IMR-90 (cell line): ENCODE results near the gene LBHD2. TPM values are rescaled to one million over a fixed set of nuclear protein-coding genes. Genes with fewer than 3 reads are reported as not detected.

ENCODE experiments used
- ATAC-seq: fragments of 200-7000 bp; cut with Tn5 transposase; 2 replicates; pipeline ENCODE4 v1.9.1; 2020; ENCODE audit warnings: low read depth, mild to moderate bottlenecking, moderate library complexity
- BruUV-seq: library from RNA; stranded (reverse); fragments of 400-500 nt; replicated peaks from 2 replicates; lab custom pipeline; 2021; lab: Mats Ljungman, UMichigan
- CTCF ChIA-PET: fragments of 300-600 bp; formaldehyde crosslinking; extraction: SDS; loops from one replicate; lab custom pipeline; 2021; ENCODE audit warnings: antibody characterized with exemption; lab: Yijun Ruan, JAX
- POLR2A ChIA-PET: fragments of 300-600 bp; sonication (Branson Sonifier 250); formaldehyde crosslinking; loops from one replicate; lab custom pipeline; 2022; ENCODE audit warnings: antibody characterized with exemption; ENCODE audit not compliant: unreplicated experiment; lab: Charles Lee
- DNase-seq: peaks from one replicate; pipeline ENCODE4 v3.0.0; 2013
- H2AFZ ChIP-seq: replicated peaks from 2 replicates; pipeline ENCODE3; 2013; ENCODE audit warnings: low read length, mild to moderate bottlenecking; ENCODE audit not compliant: poor library complexity
- H2AK5ac ChIP-seq: 2 replicates; pipeline ENCODE4 v1.6.1; 2013; ENCODE audit warnings: low read depth, low read length, inconsistent platforms
- H2AK9ac ChIP-seq: replicated peaks from 2 replicates; pipeline ENCODE3; 2013; ENCODE audit warnings: mild to moderate bottlenecking, low read depth, low read length, moderate library complexity; ENCODE audit not compliant: poor library complexity
- H2BK120ac ChIP-seq: 2 replicates; pipeline ENCODE4 v1.6.1; 2013; ENCODE audit warnings: low read depth, low read length, inconsistent platforms
- H2BK15ac ChIP-seq: 3 replicates; pipeline ENCODE4 v1.6.1; 2013; ENCODE audit warnings: low read depth, low read length, inconsistent platforms
- H2BK20ac ChIP-seq: 2 replicates; pipeline ENCODE4 v1.6.1; 2013; ENCODE audit warnings: low read depth, mild to moderate bottlenecking, inconsistent platforms, low read length, moderate library complexity
- H2BK5ac ChIP-seq: 2 replicates; pipeline ENCODE4 v1.6.1; 2013; ENCODE audit warnings: mild to moderate bottlenecking, low read depth, low read length, inconsistent platforms; ENCODE audit not compliant: poor library complexity, severe bottlenecking
- H3K14ac ChIP-seq: replicated peaks from 2 replicates; pipeline ENCODE4 v1.6.1; 2013; ENCODE audit warnings: low read depth, low read length, inconsistent platforms
- H3K18ac ChIP-seq: 2 replicates; pipeline ENCODE4 v1.6.1; 2013; ENCODE audit warnings: low read depth, low read length, control low read depth
- H3K23ac ChIP-seq: 2 replicates; pipeline ENCODE4 v1.6.1; 2013; ENCODE audit warnings: low read depth, low read length, inconsistent platforms
- H3K27ac ChIP-seq: 2 replicates; pipeline ENCODE4 v1.5.1; 2013; ENCODE audit warnings: mild to moderate bottlenecking, control low read depth, low read length; ENCODE audit not compliant: insufficient read depth
- H3K27me3 ChIP-seq: 2 replicates; pipeline ENCODE4 v1.6.1; 2013; ENCODE audit warnings: low read length; ENCODE audit not compliant: control insufficient read depth, insufficient read depth
- H3K36me3 ChIP-seq: 2 replicates; pipeline ENCODE4 v1.6.1; 2013; ENCODE audit warnings: low read length, mixed read lengths; ENCODE audit not compliant: control insufficient read depth, insufficient read depth
- H3K4ac ChIP-seq: 2 replicates; pipeline ENCODE4 v1.6.1; 2013; ENCODE audit warnings: low read depth, low read length, inconsistent platforms
- H3K4me1 ChIP-seq: 2 replicates; pipeline ENCODE4 v1.6.1; 2013; ENCODE audit warnings: low read length, mixed read lengths; ENCODE audit not compliant: control insufficient read depth, insufficient read depth
- H3K4me2 ChIP-seq: 2 replicates; pipeline ENCODE4 v1.6.1; 2013; ENCODE audit warnings: low read depth, mild to moderate bottlenecking, control low read depth, low read length, moderate library complexity
- H3K4me3 ChIP-seq: 2 replicates; pipeline ENCODE4 v1.5.1; 2013; ENCODE audit warnings: low read depth, mild to moderate bottlenecking, control low read depth, low read length, moderate library complexity; ENCODE audit not compliant: insufficient read depth
- H3K56ac ChIP-seq: 2 replicates; pipeline ENCODE4 v1.6.1; 2013; ENCODE audit warnings: low read length, inconsistent platforms; ENCODE audit not compliant: insufficient read depth; ENCODE audit errors: extremely low read depth
- H3K79me1 ChIP-seq, 2 experiments: 2 replicates each; pipeline ENCODE4 v1.6.1; 2013; ENCODE audit warnings: low read length in 2 of 2, inconsistent platforms in 1 of 2, low read depth in 1 of 2
- H3K9ac ChIP-seq: 2 replicates; pipeline ENCODE4 v1.6.1; 2013; ENCODE audit warnings: low read depth, low read length, control low read depth
- H3K9me1 ChIP-seq: 2 replicates; pipeline ENCODE4 v1.6.1; 2013; ENCODE audit warnings: low read length, inconsistent platforms; ENCODE audit not compliant: insufficient read depth
- H3K9me3 ChIP-seq: 2 replicates; pipeline ENCODE4 v1.6.1; 2013; ENCODE audit warnings: low read length; ENCODE audit not compliant: control insufficient read depth, insufficient read depth
- H4K20me1 ChIP-seq: 2 replicates; pipeline ENCODE4 v1.6.1; 2013; ENCODE audit warnings: low read length, inconsistent platforms; ENCODE audit not compliant: insufficient read depth
- H4K5ac ChIP-seq: 2 replicates; pipeline ENCODE4 v1.6.1; 2013; ENCODE audit warnings: mild to moderate bottlenecking, low read depth, low read length, control low read depth
- H4K8ac ChIP-seq, 2 experiments: 2 replicates each; pipeline ENCODE4 v1.6.1; 2013; ENCODE audit warnings: low read depth in 2 of 2, low read length in 2 of 2, control low read depth in 1 of 2, inconsistent platforms in 1 of 2
- H4K91ac ChIP-seq: 2 replicates; pipeline ENCODE4 v1.6.1; 2013; ENCODE audit warnings: low read depth, low read length, inconsistent platforms; ENCODE audit not compliant: insufficient read depth
- RAD21 ChIP-seq: IDR thresholded peaks from 2 replicates; pipeline ENCODE4 v1.6.1; 2012; ENCODE audit warnings: low read length, improper control_type of control experiment
- WGBS, 2 experiments: methylation state at CpG; one replicate each; pipeline versions ENCODE4 v1.1.5 to v1.1.7; 2013; ENCODE audit warnings: missing lambda C conversion rate in 2 of 2; ENCODE audit not compliant: insufficient read length in 1 of 2; ENCODE audit errors: extremely low coverage in 2 of 2; 5-methylcytosine and 5-hydroxymethylcytosine counted together
- dilution Hi-C: fragments of 300-500 bp; cut with HindIII; formaldehyde crosslinking; loops from one replicate; pipeline ENCODE4 v1.14.3; 2018; ENCODE audit warnings: low sequenced_read_pairs; ENCODE audit not compliant: unreplicated experiment
- in situ Hi-C: fragments of 300-500 bp; cut with MboI; formaldehyde crosslinking; loops from 3 replicates; pipeline ENCODE4 v1.14.3; 2019; ENCODE audit warnings: low sequenced_read_pairs, inconsistent platforms, mixed read lengths
- intact Hi-C: fragments of 100-400 bp; cut with micrococcal nuclease; formaldehyde crosslinking; loops from 2 replicates; pipeline ENCODE4 v1.10.0; 2022
- polyA plus RNA-seq, 3 experiments: library from polyadenylated mRNA; depleted of rRNA; stranded (reverse); fragments of >200 nt; gene quantifications; 2 replicates each; pipeline ENCODE4 v1.2.3, GENCODE V29; 2012; ENCODE audit warnings: low replicate concordance in 1 of 3
- total RNA-seq: library from RNA; depleted of rRNA; stranded (reverse); fragments of >200 nt; gene quantifications from 2 replicates; pipeline ENCODE4 v1.2.3, GENCODE V29; 2012
- TF ChIP-seq, protein P1 (sequence below): fragments of 150-350 bp; IDR thresholded peaks from 2 replicates; pipeline ENCODE4 v1.6.1; 2017; ENCODE audit warnings: mild to moderate bottlenecking, antibody characterized with exemption, low read length, low read depth

The LBHD2 gene
- total and polyA plus RNA-seq, 2 of the 4 experiments (the other 2 are of a cell fraction), result not detected

DNA sequence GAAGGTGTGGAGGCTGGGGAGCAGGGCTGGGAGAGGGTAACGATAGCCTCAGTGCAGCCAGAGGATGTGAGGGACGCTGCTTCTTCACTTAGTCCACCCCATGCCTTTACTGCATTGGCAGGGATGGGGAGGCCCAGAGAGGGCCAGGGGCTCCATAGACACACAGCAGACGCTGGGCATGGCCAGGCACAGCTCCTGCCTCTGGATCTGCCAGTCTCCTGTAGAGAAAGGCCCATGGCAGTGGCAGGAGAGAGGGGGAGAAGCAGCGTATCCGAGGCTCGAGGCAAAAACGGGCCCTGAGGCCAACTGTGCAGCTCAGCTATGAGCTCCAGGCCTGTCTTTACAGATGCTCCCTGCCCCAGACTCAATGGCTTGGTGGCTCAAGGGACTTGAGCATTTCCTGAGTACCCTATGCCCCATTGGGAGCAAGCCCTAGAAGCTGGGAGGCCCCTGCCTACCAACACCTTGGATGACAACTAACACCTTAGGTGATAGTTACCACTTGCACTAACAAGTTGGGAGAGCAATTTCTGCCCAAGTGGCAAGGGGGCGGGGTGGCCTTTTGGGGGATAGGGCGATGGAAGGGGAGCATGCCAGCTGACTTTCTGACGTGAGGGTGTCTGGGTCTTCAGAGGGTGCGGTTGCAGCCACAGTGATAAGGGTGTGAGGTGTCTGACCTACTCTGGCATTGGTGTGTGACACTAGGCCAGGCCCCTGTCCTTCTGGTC lies 5.0 kb upstream of the LBHD2 start:
- Histone ChIP-seq H2BK20ac (no peak overlapping the region), H2AFZ (no peak overlapping the region), H3K9me1 (no peaks in the 10 kb centered on the region), H2BK120ac (no peak overlapping the region), H3K23ac (no peak overlapping the region), H3K79me1 (no peaks in the 10 kb centered on the region), H2AK9ac (no peak overlapping the region), H4K91ac (no peak overlapping the region), H3K9me3 (peaks cover 2% of the 10 kb centered on the region; the same call in 1 of the 2 replicates), H2AK5ac (no peak overlapping the region), H3K9ac (no peak overlapping the region), H3K36me3 (no peaks in the 10 kb centered on the region), H3K4me1 (peaks cover 2% of the 10 kb centered on the region; the same call in 1 of the 2 replicates), H3K27me3 (peaks cover 22% of the 10 kb centered on the region), H3K14ac (no peak overlapping the region), H3K4me2 (no peak overlapping the region), H2BK15ac (no peak overlapping the region), H3K18ac (no peak overlapping the region), H3K27ac (no peak overlapping the region), H4K20me1 (no peaks in the 10 kb centered on the region), H4K5ac (no peak overlapping the region), H4K8ac (no peak overlapping the region), H3K4me3 (no peak overlapping the region), H3K4ac (no peak overlapping the region), H3K56ac (no peak overlapping the region), H2BK5ac (no peak overlapping the region)
- TF ChIP-seq, protein P1, sequence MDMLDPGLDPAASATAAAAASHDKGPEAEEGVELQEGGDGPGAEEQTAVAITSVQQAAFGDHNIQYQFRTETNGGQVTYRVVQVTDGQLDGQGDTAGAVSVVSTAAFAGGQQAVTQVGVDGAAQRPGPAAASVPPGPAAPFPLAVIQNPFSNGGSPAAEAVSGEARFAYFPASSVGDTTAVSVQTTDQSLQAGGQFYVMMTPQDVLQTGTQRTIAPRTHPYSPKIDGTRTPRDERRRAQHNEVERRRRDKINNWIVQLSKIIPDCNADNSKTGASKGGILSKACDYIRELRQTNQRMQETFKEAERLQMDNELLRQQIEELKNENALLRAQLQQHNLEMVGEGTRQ, result no peak
- no peak for TF ChIP-seq RAD21
- WGBS, 2 experiments, result 73% methylated on average over 5 of the region's 11 CpGs; no CpG with 5 or more reads in 1 of the 2 experiments
- DNase-seq (no peak), ATAC-seq (no peak)
- intact Hi-C loops, result loop anchor here (1.0 to 10.0 kb wide), 2 partner anchors 106 to 214 kb away; no protein-coding TSS in a partner anchor
- no TSS peak for BruUV-seq
- ChIA-PET POLR2A (no interaction called here), CTCF (interaction anchor here (0.6 kb wide), 1 partner anchor 202 kb away, joined by 4 read pairs; no protein-coding TSS in a partner anchor)
- dilution Hi-C loops, result no loop called here
- in situ Hi-C loops, result loop anchor here (5.0 kb wide), 1 partner anchor 213 kb away; no protein-coding TSS in a partner anchor
